A549 (cell line): ENCODE data around the gene COASY. TPM values are rescaled to one million over a fixed set of nuclear protein-coding genes. Genes with fewer than 3 reads are reported as not detected.

Experiments used
- ATAC-seq, 2 experiments: fragments of 200-7000 bp in 1 of 2; fragments of >200 bp in 1 of 2; cut with Nextera tagmentation in 1 of 2; cut with Tn5 transposase in 1 of 2; 3 replicates each; pipeline versions ENCODE4 v1.8.0 to v1.9.1; 2018 to 2020; ENCODE audit warnings: mild to moderate bottlenecking in 1 of 2, moderate library complexity in 1 of 2
- CTCF ChIA-PET: fragments of 300-600 bp; sonication (Branson Sonifier 250); formaldehyde crosslinking; extraction: SDS; loops from one replicate; lab custom pipeline; 2021; ENCODE audit warnings: antibody characterized with exemption, inconsistent platforms; lab: Yijun Ruan, JAX
- POLR2A ChIA-PET: fragments of 350-600 bp; formaldehyde crosslinking; extraction: SDS; loops from one replicate; lab custom pipeline; 2021; ENCODE audit warnings: antibody characterized with exemption, inconsistent platforms; lab: Yijun Ruan, JAX
- DNase-seq, 2 experiments: peaks; one replicate each; pipeline versions ENCODE4 v3.0.0 to v3.0.0-alpha.2; 2011 to 2016; ENCODE audit warnings: low read depth in 1 of 2, low spot score in 1 of 2
- FAIRE-seq: peaks from 2 replicates; lab custom pipeline; 2011; peaks lifted over from hg19 to GRCh38; lab: Jason Lieb, UNC
- H3K27ac ChIP-seq, 2 experiments: fragments of >200 bp; sonication (Bioruptor Twin); formaldehyde crosslinking; 3 replicates each; pipeline ENCODE4 v1.5.1; 2016 to 2017
- H3K4me1 ChIP-seq: fragments of >200 bp; sonication (Bioruptor Twin); formaldehyde crosslinking; 3 replicates; pipeline ENCODE4 v1.6.1; 2016
- H3K4me2 ChIP-seq: fragments of >200 bp; sonication (Bioruptor Twin); formaldehyde crosslinking; 3 replicates; pipeline ENCODE4 v1.6.1; 2016
- H3K4me3 ChIP-seq: fragments of >200 bp; sonication (Bioruptor Twin); formaldehyde crosslinking; 3 replicates; pipeline ENCODE4 v1.5.1; 2016
- H3K9me3 ChIP-seq: fragments of >200 bp; sonication (Bioruptor Twin); formaldehyde crosslinking; 3 replicates; pipeline ENCODE4 v1.6.1; 2016
- ATOH8 ChIP-seq: fragments of 250-450 bp; sonication (Bioruptor Pico); IDR thresholded peaks from 2 replicates; pipeline ENCODE4 v1.5.0; 2020; ENCODE audit warnings: low read depth, mild to moderate bottlenecking, moderate library complexity
- BHLHE40 ChIP-seq: IDR thresholded peaks from 2 replicates; pipeline ENCODE4 v1.6.1; 2012; ENCODE audit warnings: low read depth, low read length, inconsistent platforms
- CHD2 ChIP-seq: fragments of 150-350 bp; IDR thresholded peaks from 2 replicates; pipeline ENCODE4 v1.6.1; 2014; ENCODE audit warnings: low read length; ENCODE audit not compliant: partially characterized antibody
- CTCF ChIP-seq: fragments of >200 bp; sonication (Bioruptor Twin); formaldehyde crosslinking; IDR thresholded peaks from 3 replicates; pipeline ENCODE4 v1.5.1; 2016
- E2F6 ChIP-seq: IDR thresholded peaks from 2 replicates; pipeline ENCODE4 v1.6.1; 2012; ENCODE audit warnings: low read depth, borderline replicate concordance
- GATA3 ChIP-seq: IDR thresholded peaks from 2 replicates; pipeline ENCODE4 v1.6.1; 2012; ENCODE audit warnings: borderline replicate concordance
- HDAC2 ChIP-seq: fragments of 200-600 bp; sonication (generic); IDR thresholded peaks from 2 replicates; pipeline ENCODE4 v1.6.1; 2016
- HES2 ChIP-seq: fragments of >200 bp; sonication (Bioruptor Twin); formaldehyde crosslinking; IDR thresholded peaks from 2 replicates; pipeline ENCODE4 v1.6.1; 2016
- HEYL ChIP-seq: fragments of 250-450 bp; sonication (Bioruptor Pico); IDR thresholded peaks from 2 replicates; pipeline ENCODE4 v1.8.0; 2021; ENCODE audit warnings: mild to moderate bottlenecking, moderate library complexity
- HOXA7 ChIP-seq: fragments of 250-450 bp; sonication (Bioruptor Pico); IDR thresholded peaks from 2 replicates; pipeline ENCODE4 v1.5.0; 2020; ENCODE audit warnings: mild to moderate bottlenecking, moderate library complexity
- HOXB13 ChIP-seq: fragments of 250-450 bp; sonication (Bioruptor Pico); IDR thresholded peaks from 2 replicates; pipeline ENCODE4 v1.5.0; 2020; ENCODE audit warnings: low read depth, mild to moderate bottlenecking, moderate library complexity
- HOXB5 ChIP-seq: fragments of 250-450 bp; sonication (Bioruptor Pico); IDR thresholded peaks from 2 replicates; pipeline ENCODE4 v1.5.0; 2020; ENCODE audit warnings: mild to moderate bottlenecking, moderate library complexity
- JUN ChIP-seq, 2 experiments: fragments of >200 bp; sonication (Bioruptor Twin); formaldehyde crosslinking; IDR thresholded peaks; 2 replicates in 1 of 2; 3 replicates in 1 of 2; pipeline ENCODE4 v1.6.1; 2016 to 2017
- KDM5A ChIP-seq: fragments of 200-600 bp; sonication (generic); IDR thresholded peaks from 2 replicates; pipeline ENCODE4 v1.6.1; 2016; ENCODE audit warnings: antibody characterized with exemption, mild to moderate bottlenecking
- MAX ChIP-seq: IDR thresholded peaks from 2 replicates; pipeline ENCODE4 v1.6.1; 2012
- MAZ ChIP-seq: fragments of 150-350 bp; IDR thresholded peaks from 2 replicates; pipeline ENCODE4 v1.6.1; 2014; ENCODE audit warnings: antibody characterized with exemption, low read depth, low read length, borderline replicate concordance
- MYC ChIP-seq: IDR thresholded peaks from 2 replicates; pipeline ENCODE4 v1.6.1; 2012; ENCODE audit warnings: mild to moderate bottlenecking, inconsistent platforms, low read length, improper control_type of control experiment, borderline replicate concordance
- NFE2L2 ChIP-seq: fragments of 150-350 bp; conservative IDR thresholded peaks from 2 replicates; pipeline ENCODE4 v1.6.1; 2014; ENCODE audit warnings: low read length
- PHF8 ChIP-seq: fragments of 200-600 bp; sonication (generic); IDR thresholded peaks from 2 replicates; pipeline ENCODE4 v1.6.1; 2016; ENCODE audit warnings: low read depth, mild to moderate bottlenecking, antibody characterized with exemption, moderate library complexity, borderline replicate concordance
- POLR2A ChIP-seq: IDR thresholded peaks from 2 replicates; pipeline ENCODE4 v1.6.1; 2012; ENCODE audit warnings: mild to moderate bottlenecking, low read length
- POLR2AphosphoS2 ChIP-seq: conservative IDR thresholded peaks from 2 replicates; pipeline ENCODE4 v1.6.1; 2012; ENCODE audit warnings: low read length, improper control_type of control experiment, inconsistent platforms
- TP53 ChIP-seq: fragments of 250-450 bp; sonication (Bioruptor Pico); IDR thresholded peaks from 2 replicates; pipeline ENCODE4 v1.5.0; 2021; ENCODE audit warnings: mild to moderate bottlenecking, moderate library complexity
- USF2 ChIP-seq: fragments of 450-650 bp; IDR thresholded peaks from 2 replicates; pipeline ENCODE4 v1.6.1; 2014; ENCODE audit warnings: antibody characterized with exemption
- ZSCAN20 ChIP-seq: fragments of 250-450 bp; sonication (Bioruptor Pico); IDR thresholded peaks from 2 replicates; pipeline ENCODE4 v1.8.0; 2022; ENCODE audit warnings: mild to moderate bottlenecking, moderate library complexity
- WGBS: methylation state at CpG from one replicate; pipeline ENCODE4 v1.1.6; 2017; ENCODE audit errors: missing lambda C conversion rate; 5-methylcytosine and 5-hydroxymethylcytosine counted together
- polyA plus RNA-seq, 4 experiments: library from polyadenylated mRNA; depleted of rRNA in 3 of 4; stranded (reverse); fragments of >200 nt; fragmentation: RNase III in 1 of 4; extraction: RNeasy Plus Mini Kit Qiagen cat#74134 plus additional on column Dnase treatment in 1 of 4; gene quantifications; 2 replicates in 3 of 4; 3 replicates in 1 of 4; pipeline ENCODE4 v1.2.3, GENCODE V29; 2011 to 2017

COASY gene
- polyA plus RNA-seq, 2 of the 4 experiments (the other 2 are of a cell fraction) = 65.4 to 112 TPM

GRCh38 chr17:42535155-42536047 lies 26.5 kb upstream of the COASY start:
- ChIA-PET CTCF (interaction anchor here (0.7 to 6.8 kb wide), 13 partner anchors 8 to 510 kb away, joined by 3 to 42 read pairs (median 4); partner anchors contain the start of gene HSD17B1), POLR2A (interaction anchor here (0.5 to 2.1 kb wide), 14 partner anchors 13 to 463 kb away, joined by 3 to 22 read pairs (median 6); partner anchors contain the start of genes CAVIN1, PLEKHH3, PSMC3IP and RPL27)
- H3K4me2 ChIP-seq = peak overlapping the region; percentile 74
- ATAC-seq (peak; percentile 19 to 32), FAIRE-seq (no peak), DNase-seq (no peak)
- no peaks in the 10 kb centered on the region for H3K9me3 ChIP-seq
- peak overlapping the region; percentile 93 to 97 for H3K27ac ChIP-seq
- H3K4me3 ChIP-seq = peak overlapping the region; percentile 82
- WGBS = 54% methylated on average over 26 of the region's 26 CpGs
- H3K4me1 ChIP-seq = peaks cover 32% of the 10 kb centered on the region
- no peak for TF ChIP-seq HEYL (CRISPR knock-in tag)
- no peak for TF ChIP-seq USF2
- TF ChIP-seq HOXB5 = peak; percentile 19; the same call in 1 of the 2 replicates
- peak; percentile 65; the same call in 1 of the 2 replicates for TF ChIP-seq HOXB13 (CRISPR knock-in tag)
- TF ChIP-seq HOXA7 (CRISPR knock-in tag) = 0 out of 2 replicates have a peak, but pooled peaks have one; percentile 19
- 0 out of 2 replicates have a peak, but pooled peaks have one; percentile 22 for TF ChIP-seq TP53
- TF ChIP-seq PHF8 = 0 out of 2 replicates have a peak, but pooled peaks have one; percentile 46
- peak; percentile 67; the same call in 1 of the 2 replicates for TF ChIP-seq ATOH8 (CRISPR knock-in tag)
- TF ChIP-seq POLR2AphosphoS2 = no peak
- no peak for TF ChIP-seq CTCF
- no peak for TF ChIP-seq ZSCAN20 (CRISPR knock-in tag)

- FAIRE-seq (no peak), ATAC-seq (peak; percentile 88 to 89), DNase-seq (peak; percentile 91 to 100)
- Histone ChIP-seq H3K4me2 (peak within 1 kb of the TSS; percentile 74), H3K4me1 (peaks cover 31% of the 10 kb centered on the region), H3K4me3 (peak within 1 kb of the TSS; percentile 82), H3K27ac (peak within 1 kb of the TSS; percentile 93 to 97), H3K9me3 (no peaks in the 10 kb centered on the region)
- TF ChIP-seq HOXA7 (CRISPR knock-in tag) (no peak), CHD2 (no peak), HDAC2 (no peak), TP53 (peak; percentile 61; the same call in 1 of the 2 replicates), POLR2A (peak; percentile 54), HES2 (no peak), E2F6 (peak; percentile 70; the same call in 1 of the 2 replicates), MAX (peak; percentile 87), BHLHE40 (peak; percentile 93), PHF8 (peak; percentile 14; the same call in 1 of the 2 replicates), USF2 (peak; percentile 97), MAZ (0 out of 2 replicates have a peak, but pooled peaks have one; percentile 19), KDM5A (no peak), CTCF (no peak), GATA3 (peak; percentile 41; the same call in 1 of the 2 replicates), JUN (IDR thresholded peaks at IDR 0.05) (peak; percentile 83 to 96; a peak in 4 of 5 replicates), MYC (peak; percentile 85), NFE2L2 (no peak)
- POLR2A ChIA-PET = interaction anchor here (0.5 to 2.1 kb wide), 16 partner anchors 9 to 463 kb away, joined by 3 to 22 read pairs (median 6); partner anchors contain the start of genes CAVIN1, PLEKHH3, PSMC3IP and RETREG3
- WGBS = 0% methylated on average over 1 of the region's 40 CpGs
- CTCF ChIA-PET = interaction anchor here (0.7 to 6.8 kb wide), 15 partner anchors 9 to 516 kb away, joined by 3 to 42 read pairs (median 4); partner anchors contain the start of genes HSD17B1 and NKIRAS2
Measured at GRCh38 chr17:42536048-42536371, 25.9 kb upstream of the COASY start, which contains the start of gene NAGLU. TSS of gene NAGLU (plus strand) at chr17:42536241. CDS start at chr17:42536273, 32 bp downstream.
